G401 (cell line): Measurements from ENCODE around the gene GPR176. TPM values are rescaled to one million over a fixed set of nuclear protein-coding genes. Genes with fewer than 3 reads are reported as not detected.
"Not testable (repeated sequence)": the region's sequence is repeated elsewhere in the genome, so short reads cannot be mapped to it uniquely, and the experiment has no call there.

Experiments used
- DNase-seq: peaks from one replicate; pipeline ENCODE4 v3.0.0-alpha.2; 2015; ENCODE audit warnings: low spot score
- in situ Hi-C: cut with HindIII; loops from 2 replicates; pipeline ENCODE4 v1.10.0; 2016; ENCODE audit warnings: low sequenced_read_pairs, mixed read lengths
- total RNA-seq: library from RNA; depleted of rRNA; stranded (reverse); fragments of >200 nt; shearing (Covaris generic); gene quantifications from 2 replicates; pipeline ENCODE4 v1.2.3, GENCODE V29; 2014

GPR176 gene
- total RNA-seq, 1 experiment from 2014 or later: 2.0 TPM

- DNase-seq: peak; percentile 88
- in situ Hi-C loops: no loop called here
Measured at GRCh38 chr15:39907216-39907615, 12.8 kb downstream of the GPR176 start.

GRCh38 chr15:39904115-39904514 lies 16.0 kb downstream of the GPR176 start:
- DNase-seq: no peak
- in situ Hi-C loops: no loop called here

GRCh38 chr15:39898317-39898716 lies 21.7 kb downstream of the GPR176 start:
- in situ Hi-C loops: no loop called here
- no peak for DNase-seq

GRCh38 chr15:39896846-39897245 lies 23.2 kb downstream of the GPR176 start:
- no peak for DNase-seq
- in situ Hi-C loops: no loop called here

- DNase-seq: no peak
- in situ Hi-C loops: no loop called here
Measured at GRCh38 chr15:39896101-39896500, 24.0 kb downstream of the GPR176 start.

GRCh38 chr15:39893051-39893450 lies 27.0 kb downstream of the GPR176 start:
- in situ Hi-C loops, DNase-seq: not testable (repeated sequence)

GRCh38 chr15:39892418-39892817 lies 27.6 kb downstream of the GPR176 start:
- in situ Hi-C loops: no loop called here
- no peak for DNase-seq

- in situ Hi-C loops: no loop called here
- DNase-seq: no peak
Measured at GRCh38 chr15:39890621-39891020, 29.4 kb downstream of the GPR176 start.

- in situ Hi-C loops: no loop called here
Measured at GRCh38 chr15:39889601-39890000, 30.5 kb downstream of the GPR176 start.

GRCh38 chr15:39888809-39889208 lies 31.3 kb downstream of the GPR176 start:
- no peak for DNase-seq

More at GRCh38 chr15:39889601-39890000, 30.5 kb downstream of the GPR176 start:
- DNase-seq: no peak

GRCh38 chr15:39888243-39888642 lies 31.8 kb downstream of the GPR176 start:
- no peak for DNase-seq
- in situ Hi-C loops: no loop called here

More at GRCh38 chr15:39888809-39889208, 31.3 kb downstream of the GPR176 start:
- in situ Hi-C loops: no loop called here

GRCh38 chr15:39887832-39888231 lies 32.2 kb downstream of the GPR176 start:
- peak; percentile 43 for DNase-seq
- in situ Hi-C loops: no loop called here

- in situ Hi-C loops: no loop called here
- DNase-seq: no peak
Measured at GRCh38 chr15:39887211-39887610, 32.9 kb downstream of the GPR176 start.

- DNase-seq: no peak
- in situ Hi-C loops: no loop called here
Measured at GRCh38 chr15:39886418-39886817, 33.6 kb downstream of the GPR176 start.

- in situ Hi-C loops: no loop called here
- DNase-seq: no peak
Measured at GRCh38 chr15:39885099-39885777, 34.8 kb downstream of the GPR176 start.

- in situ Hi-C loops: no loop called here
- no peak for DNase-seq
Measured at GRCh38 chr15:39884351-39884750, 35.7 kb downstream of the GPR176 start.

- in situ Hi-C loops: no loop called here
- DNase-seq: no peak
Measured at GRCh38 chr15:39882602-39883001, 37.5 kb downstream of the GPR176 start.

- no peak for DNase-seq
- in situ Hi-C loops: no loop called here
Measured at GRCh38 chr15:39881790-39882189, 38.3 kb downstream of the GPR176 start.

- no peak for DNase-seq
- in situ Hi-C loops: no loop called here
Measured at GRCh38 chr15:39880718-39881387, 39.2 kb downstream of the GPR176 start.

- in situ Hi-C loops: no loop called here
- DNase-seq: no peak
Measured at GRCh38 chr15:39878406-39878785, 41.7 kb downstream of the GPR176 start.
